HCT116 (cell line): ENCODE measurements around the gene FAM168A. TPM values are rescaled to one million over a fixed set of nuclear protein-coding genes. Genes with fewer than 3 reads are reported as not detected.

ENCODE experiments used
- ATAC-seq: fragments of 200-7000 bp; cut with Tn5 transposase; 2 replicates; pipeline ENCODE4 v1.9.1; 2020; ENCODE audit warnings: mild to moderate bottlenecking, moderate library complexity
- BruUV-seq: library from RNA; stranded (reverse); fragments of 400-500 nt; replicated peaks from 2 replicates; lab custom pipeline; 2021; lab: Mats Ljungman, UMichigan
- CTCF ChIA-PET: fragments of 300-600 bp; sonication (Branson Sonifier 250); formaldehyde crosslinking; loops from one replicate; lab custom pipeline; 2021; ENCODE audit warnings: antibody characterized with exemption; lab: Charles Lee
- POLR2A ChIA-PET: fragments of 300-600, 350-600 bp; sonication (Branson Sonifier 250); formaldehyde crosslinking; loops from one replicate; lab custom pipeline; 2021; ENCODE audit warnings: antibody characterized with exemption; lab: Charles Lee
- RAD21 ChIA-PET, 2 experiments: fragments of 300-600 bp; sonication (Branson Sonifier 250); formaldehyde crosslinking; loops; one replicate each; lab custom pipeline; 2023; ENCODE audit warnings: low total read pairs in 2 of 2; ENCODE audit not compliant: uncharacterized antibody in 2 of 2, unreplicated experiment in 2 of 2, low non-redundant PET in 1 of 2; lab: Charles Lee
- DNase-seq: peaks from one replicate; pipeline ENCODE4 v3.0.0-alpha.2; 2010; ENCODE audit warnings: low read depth, low spot score
- H2AFZ ChIP-seq: fragments of 200-600 bp; shearing (Covaris generic), sonication (generic); 2 replicates; pipeline ENCODE4 v1.6.1; 2017; ENCODE audit warnings: low read depth, mixed run types, mixed read lengths, antibody characterized with exemption, low read length; ENCODE audit not compliant: poor library complexity, severe bottlenecking
- H3K27ac ChIP-seq: 2 replicates; pipeline ENCODE4 v1.5.1; 2012; ENCODE audit warnings: low read depth, low read length
- H3K27me3 ChIP-seq: fragments of 200-600 bp; sonication (generic); 2 replicates; pipeline ENCODE4 v1.6.1; 2016; ENCODE audit warnings: mixed run types, low read length, mixed read lengths; ENCODE audit not compliant: insufficient read depth
- H3K36me3 ChIP-seq, 2 experiments: fragments of 200-500 bp in 1 of 2; fragments of 200-600 bp in 1 of 2; sonication (Bioruptor generic) in 1 of 2; sonication (generic) in 1 of 2; 2 replicates each; pipeline versions ENCODE4 v1.5.1 to v1.6.1; 2014 to 2016; ENCODE audit warnings: low read length in 2 of 2, inconsistent platforms in 1 of 2, mixed read lengths in 1 of 2, mixed run types in 1 of 2; ENCODE audit not compliant: insufficient read depth in 2 of 2, control insufficient read depth in 1 of 2
- H3K4me1 ChIP-seq, 2 experiments: fragments of 200-600 bp in 1 of 2; sonication (generic) in 1 of 2; 2 replicates each; pipeline versions ENCODE4 v1.5.1 to v1.6.1; 2012 to 2017; ENCODE audit warnings: low read length in 2 of 2, inconsistent platforms in 1 of 2, mild to moderate bottlenecking in 1 of 2, mixed read lengths in 1 of 2, mixed run types in 1 of 2, moderate library complexity in 1 of 2; ENCODE audit not compliant: insufficient read depth in 2 of 2, control insufficient read depth in 1 of 2
- H3K4me2 ChIP-seq: fragments of 200-600 bp; sonication (generic); 2 replicates; pipeline ENCODE4 v1.6.1; 2017; ENCODE audit warnings: mixed run types, low read length, mixed read lengths
- H3K4me3 ChIP-seq, 2 experiments: fragments of 200-600 bp in 1 of 2; sonication (generic) in 1 of 2; replicated peaks in 1 of 2; 2 replicates each; pipeline ENCODE4 v1.5.1; 2011 to 2016; ENCODE audit warnings: low read length in 2 of 2, control low read depth in 1 of 2, low read depth in 1 of 2, mild to moderate bottlenecking in 1 of 2, mixed read lengths in 1 of 2, mixed run types in 1 of 2
- H3K79me2 ChIP-seq: fragments of 200-600 bp; sonication (generic); 2 replicates; pipeline ENCODE4 v1.6.1; 2017; ENCODE audit warnings: mild to moderate bottlenecking, mixed run types, low read length, moderate library complexity, mixed read lengths; ENCODE audit not compliant: insufficient read depth
- H3K9ac ChIP-seq: fragments of 200-600 bp; sonication (generic); 2 replicates; pipeline ENCODE4 v1.6.1; 2016; ENCODE audit warnings: low read length, mixed read lengths
- H3K9me2 ChIP-seq: fragments of 200-600 bp; sonication (generic), shearing (Covaris generic); 2 replicates; pipeline ENCODE4 v1.6.1; 2017; ENCODE audit warnings: mixed run types, mild to moderate bottlenecking, moderate library complexity; ENCODE audit not compliant: insufficient read depth
- H3K9me3 ChIP-seq, 2 experiments: fragments of 200-500 bp in 1 of 2; fragments of 200-600 bp in 1 of 2; sonication (Bioruptor generic) in 1 of 2; sonication (generic) in 1 of 2; 2 replicates each; pipeline ENCODE4 v1.6.1; 2014 to 2017; ENCODE audit warnings: low read length in 2 of 2, mixed read lengths in 2 of 2, inconsistent platforms in 1 of 2, low read depth in 1 of 2, mild to moderate bottlenecking in 1 of 2, mixed run types in 1 of 2, moderate library complexity in 1 of 2; ENCODE audit not compliant: control insufficient read depth in 1 of 2, insufficient read depth in 1 of 2
- H4K20me1 ChIP-seq: fragments of 200-600 bp; sonication (generic), shearing (Covaris generic); 2 replicates; pipeline ENCODE4 v1.6.1; 2017; ENCODE audit warnings: mixed run types, mild to moderate bottlenecking, moderate library complexity; ENCODE audit not compliant: insufficient read depth
- CBX3 ChIP-seq: IDR thresholded peaks from 2 replicates; pipeline ENCODE4 v1.6.1; 2012; ENCODE audit warnings: low read depth
- CEBPB ChIP-seq: IDR thresholded peaks from 2 replicates; pipeline ENCODE4 v1.6.1; 2012; ENCODE audit warnings: low read depth
- EGR1 ChIP-seq: IDR thresholded peaks from 2 replicates; pipeline ENCODE4 v1.6.1; 2012; ENCODE audit warnings: low read depth
- ELF1 ChIP-seq: IDR thresholded peaks from 2 replicates; pipeline ENCODE4 v1.6.1; 2012; ENCODE audit warnings: low read depth, borderline replicate concordance
- EZH2 ChIP-seq: fragments of 200-600 bp; sonication (generic); IDR thresholded peaks from 2 replicates; pipeline ENCODE4 v1.6.1; 2017; ENCODE audit warnings: antibody characterized with exemption, mixed run types
- EZH2phosphoT487 ChIP-seq: fragments of 200-600 bp; IDR thresholded peaks from 2 replicates; pipeline ENCODE4 v1.6.1; 2018; ENCODE audit warnings: antibody characterized with exemption, borderline replicate concordance
- JUND ChIP-seq: IDR thresholded peaks from 2 replicates; pipeline ENCODE4 v1.6.1; 2012
- POLR2AphosphoS5 ChIP-seq: IDR thresholded peaks from 2 replicates; pipeline ENCODE4 v1.6.1; 2011; ENCODE audit warnings: mild to moderate bottlenecking, low read depth, low read length, moderate library complexity
- RAD21 ChIP-seq: IDR thresholded peaks from 2 replicates; pipeline ENCODE4 v1.6.1; 2012; ENCODE audit warnings: low read depth, mild to moderate bottlenecking
- REST ChIP-seq: IDR thresholded peaks from 2 replicates; pipeline ENCODE4 v1.6.1; 2012; ENCODE audit warnings: low read depth
- SIN3A ChIP-seq: IDR thresholded peaks from 2 replicates; pipeline ENCODE4 v1.6.1; 2012; ENCODE audit warnings: low read depth
- ZFX ChIP-seq: fragments of 450-650 bp; IDR thresholded peaks from 2 replicates; pipeline ENCODE4 v1.6.1; 2017
- intact Hi-C: fragments of 100-400 bp; cut with micrococcal nuclease; formaldehyde crosslinking; loops from 2 replicates; pipeline ENCODE4 v1.10.0; 2022
- total RNA-seq: library from RNA; stranded (reverse); gene quantifications from one replicate; pipeline ENCODE4 v1.2.1, GENCODE V29; 2021; ENCODE audit not compliant: unreplicated experiment
- TF ChIP-seq, protein P1 (sequence below), 3 experiments: fragments of 200-600 bp in 1 of 3; sonication (generic) in 1 of 3; IDR thresholded peaks in 2 of 3; conservative IDR thresholded peaks in 1 of 3; 2 replicates each; pipeline ENCODE4 v1.5.1; 2012 to 2017; ENCODE audit warnings: low read depth in 2 of 3, low read length in 2 of 3, antibody characterized with exemption in 1 of 3, borderline replicate concordance in 1 of 3, control low read depth in 1 of 3, mild to moderate bottlenecking in 1 of 3, mixed read lengths in 1 of 3, mixed run types in 1 of 3, moderate library complexity in 1 of 3; ENCODE audit not compliant: insufficient read depth in 1 of 3

FAM168A gene
- total RNA-seq, 1 experiment from 2014 or later = 31.5 TPM

- TF ChIP-seq, protein P1, sequence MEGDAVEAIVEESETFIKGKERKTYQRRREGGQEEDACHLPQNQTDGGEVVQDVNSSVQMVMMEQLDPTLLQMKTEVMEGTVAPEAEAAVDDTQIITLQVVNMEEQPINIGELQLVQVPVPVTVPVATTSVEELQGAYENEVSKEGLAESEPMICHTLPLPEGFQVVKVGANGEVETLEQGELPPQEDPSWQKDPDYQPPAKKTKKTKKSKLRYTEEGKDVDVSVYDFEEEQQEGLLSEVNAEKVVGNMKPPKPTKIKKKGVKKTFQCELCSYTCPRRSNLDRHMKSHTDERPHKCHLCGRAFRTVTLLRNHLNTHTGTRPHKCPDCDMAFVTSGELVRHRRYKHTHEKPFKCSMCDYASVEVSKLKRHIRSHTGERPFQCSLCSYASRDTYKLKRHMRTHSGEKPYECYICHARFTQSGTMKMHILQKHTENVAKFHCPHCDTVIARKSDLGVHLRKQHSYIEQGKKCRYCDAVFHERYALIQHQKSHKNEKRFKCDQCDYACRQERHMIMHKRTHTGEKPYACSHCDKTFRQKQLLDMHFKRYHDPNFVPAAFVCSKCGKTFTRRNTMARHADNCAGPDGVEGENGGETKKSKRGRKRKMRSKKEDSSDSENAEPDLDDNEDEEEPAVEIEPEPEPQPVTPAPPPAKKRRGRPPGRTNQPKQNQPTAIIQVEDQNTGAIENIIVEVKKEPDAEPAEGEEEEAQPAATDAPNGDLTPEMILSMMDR (IDR thresholded peaks at IDR 0.05 in 2 of 3, conservative IDR thresholded peaks at IDR 0.05 in 1 of 3; ENCODE audit: borderline replicate concordance in 1 of 3, insufficient read depth in 1 of 3, low read depth in 2 of 3, low read length in 2 of 3) = no peak
Observed at GRCh38 chr11:73493956-73494598, 103.8 kb downstream of the FAM168A start (continued).

- BruUV-seq = no TSS peak
- no peak for ATAC-seq
- H3K36me3 ChIP-seq = no peaks in the 10 kb centered on the region
- H3K9ac ChIP-seq = no peak overlapping the region
- no peak for TF ChIP-seq SIN3A
- no peak for TF ChIP-seq REST
- no peak for TF ChIP-seq ELF1
- TF ChIP-seq POLR2AphosphoS5 = no peak
- no peak for TF ChIP-seq RAD21
- no peak for TF ChIP-seq JUND
- no peak for TF ChIP-seq CEBPB
- no peak for TF ChIP-seq EGR1
- no peak for TF ChIP-seq EZH2phosphoT487
- TF ChIP-seq EZH2 = no peak
- TF ChIP-seq ZFX = no peak
- no peak for TF ChIP-seq CBX3
- no peak overlapping the region for H3K4me3 ChIP-seq
- DNase-seq = no peak
- ChIA-PET POLR2A (no interaction called here), RAD21 (no interaction called here), CTCF (no interaction called here)
- H3K27me3 ChIP-seq = no peaks in the 10 kb centered on the region
- peaks cover 6 to 9% of the 10 kb centered on the region in 2 experiments for H3K4me1 ChIP-seq
- no peak overlapping the region for H3K4me2 ChIP-seq
- no peak overlapping the region for H3K27ac ChIP-seq
- no peaks in the 10 kb centered on the region for H3K9me2 ChIP-seq
- H4K20me1 ChIP-seq = no peaks in the 10 kb centered on the region
- no peak overlapping the region for H2AFZ ChIP-seq
- intact Hi-C loops = no loop called here
- no peaks in the 10 kb centered on the region for H3K9me3 ChIP-seq
- no peaks in the 10 kb centered on the region for H3K79me2 ChIP-seq
Observed at GRCh38 chr11:73481626-73482025, 116.3 kb downstream of the FAM168A start.
